Neuronal stem cell (in vitro differentiated cells): ENCODE results near the gene HEXD.

Experiments used
- DNase-seq: peaks from one replicate; pipeline ENCODE4 v3.0.0-alpha.2; 2013; ENCODE audit warnings: low spot score
- H2AFZ ChIP-seq: one replicate; pipeline ENCODE4 v1.6.1; 2013; ENCODE audit warnings: mild to moderate bottlenecking, low read length, inconsistent platforms
- H2AK5ac ChIP-seq: 2 replicates; pipeline ENCODE4 v1.6.1; 2013; ENCODE audit warnings: low read depth, mild to moderate bottlenecking, inconsistent platforms, low read length, moderate library complexity, mixed read lengths
- H2BK120ac ChIP-seq: 2 replicates; pipeline ENCODE4 v1.6.1; 2013; ENCODE audit warnings: low read depth, mild to moderate bottlenecking, inconsistent platforms, low read length, moderate library complexity, mixed read lengths
- H2BK12ac ChIP-seq: one replicate; pipeline ENCODE4 v1.6.1; 2013; ENCODE audit warnings: low read length, inconsistent platforms
- H2BK15ac ChIP-seq: 2 replicates; pipeline ENCODE4 v1.6.1; 2013; ENCODE audit warnings: mild to moderate bottlenecking, low read length, inconsistent platforms, mixed read lengths
- H2BK5ac ChIP-seq: one replicate; pipeline ENCODE4 v1.6.1; 2013; ENCODE audit warnings: inconsistent platforms, mild to moderate bottlenecking, low read length, moderate library complexity
- H3K14ac ChIP-seq: one replicate; pipeline ENCODE4 v1.6.1; 2013; ENCODE audit warnings: low read length, inconsistent platforms
- H3K18ac ChIP-seq: 2 replicates; pipeline ENCODE4 v1.6.1; 2013; ENCODE audit warnings: low read length, inconsistent platforms
- H3K23ac ChIP-seq: 2 replicates; pipeline ENCODE4 v1.6.1; 2013; ENCODE audit warnings: low read depth, mild to moderate bottlenecking, mixed read lengths, low read length, inconsistent platforms; ENCODE audit not compliant: poor library complexity
- H3K27ac ChIP-seq: replicated peaks from 3 replicates; pipeline ENCODE4 v1.5.1; 2013; ENCODE audit warnings: low read length, inconsistent platforms
- H3K27me3 ChIP-seq, 3 experiments: 2 replicates each; pipeline ENCODE4 v1.6.1; 2013; ENCODE audit warnings: low read length in 3 of 3, mild to moderate bottlenecking in 2 of 3, inconsistent platforms in 1 of 3, low read depth in 1 of 3, mixed read lengths in 1 of 3, moderate library complexity in 1 of 3; ENCODE audit not compliant: control insufficient read depth in 3 of 3, insufficient read depth in 3 of 3
- H3K36me3 ChIP-seq, 2 donors: replicated peaks in 1 of 2; 2 replicates each; pipeline ENCODE4 v1.6.1; 2013; ENCODE audit warnings: low read length in 2 of 2; ENCODE audit not compliant: control insufficient read depth in 2 of 2, insufficient read depth in 2 of 2
- H3K4ac ChIP-seq: 2 replicates; pipeline ENCODE4 v1.6.1; 2013; ENCODE audit warnings: inconsistent platforms, mild to moderate bottlenecking, low read length, moderate library complexity
- H3K4me1 ChIP-seq, 2 donors: 1 replicate in 1 of 2; 2 replicates in 1 of 2; pipeline ENCODE4 v1.6.1; 2013; ENCODE audit warnings: low read length in 2 of 2, low read depth in 1 of 2; ENCODE audit not compliant: control insufficient read depth in 2 of 2, insufficient read depth in 1 of 2
- H3K4me2 ChIP-seq: one replicate; pipeline ENCODE4 v1.6.1; 2013; ENCODE audit warnings: mild to moderate bottlenecking, low read length, inconsistent platforms; ENCODE audit not compliant: insufficient read depth, poor library complexity, severe bottlenecking
- H3K4me3 ChIP-seq, 2 donors: 2 replicates each; pipeline ENCODE4 v1.5.1; 2013; ENCODE audit warnings: low read length in 2 of 2, mild to moderate bottlenecking in 2 of 2, inconsistent platforms in 1 of 2, moderate library complexity in 1 of 2
- H3K79me1 ChIP-seq: one replicate; pipeline ENCODE4 v1.6.1; 2013; ENCODE audit warnings: low read depth, mild to moderate bottlenecking, inconsistent platforms, low read length, moderate library complexity
- H3K9ac ChIP-seq: one replicate; pipeline ENCODE4 v1.6.1; 2013; ENCODE audit warnings: mild to moderate bottlenecking, low read depth, low read length, inconsistent platforms; ENCODE audit not compliant: poor library complexity
- H3K9me3 ChIP-seq, 2 donors: replicated peaks in 1 of 2; 2 replicates each; pipeline versions ENCODE3 to v1.6.1; 2013; ENCODE audit warnings: low read length in 2 of 2, mild to moderate bottlenecking in 2 of 2, inconsistent platforms in 1 of 2, low read depth in 1 of 2, mixed read lengths in 1 of 2, moderate library complexity in 1 of 2; ENCODE audit not compliant: control insufficient read depth in 2 of 2, insufficient read depth in 1 of 2
- H4K8ac ChIP-seq: one replicate; pipeline ENCODE4 v1.6.1; 2013; ENCODE audit warnings: low read depth, mild to moderate bottlenecking, inconsistent platforms, low read length, moderate library complexity
- H4K91ac ChIP-seq: one replicate; pipeline ENCODE4 v1.6.1; 2013; ENCODE audit warnings: low read length, low read depth, mild to moderate bottlenecking, inconsistent platforms; ENCODE audit not compliant: poor library complexity
- WGBS, 2 donors: extraction: QIAGEN DNeasy Blood & Tissue Kit; methylation state at CpG; one replicate each; pipeline ENCODE4 v1.1.7; 2013; ENCODE audit warnings: missing lambda C conversion rate in 2 of 2, mixed read lengths in 1 of 2; ENCODE audit not compliant: insufficient read length in 2 of 2, insufficient replicate concordance in 1 of 2; ENCODE audit errors: extremely low coverage in 2 of 2; 5-methylcytosine and 5-hydroxymethylcytosine counted together

The HEXD gene

GRCh38 chr17:82438401-82439193 is 20.4 kb downstream of the HEXD start:
- no CpG with 5 or more reads among the region's 26 CpGs for WGBS, 2 donors

GRCh38 chr17:82439194-82439828 is 21.2 kb downstream of the HEXD start:
- no peak overlapping the region for H3K4me3 ChIP-seq
- H2BK12ac ChIP-seq: no peak overlapping the region
- H3K27me3 ChIP-seq: no peaks in the 10 kb centered on the region
- no peak overlapping the region for H2BK120ac ChIP-seq
- DNase-seq: no peak
- H3K9ac ChIP-seq: peak overlapping the region; percentile 81
- no peak overlapping the region for H4K91ac ChIP-seq
- H3K14ac ChIP-seq: no peak overlapping the region
- H3K79me1 ChIP-seq: peaks cover 6% of the 10 kb centered on the region
- no peak overlapping the region for H4K8ac ChIP-seq
- WGBS, 2 donors: no CpG with 5 or more reads among the region's 29 CpGs
- no peak overlapping the region for H3K4me2 ChIP-seq
- H2BK15ac ChIP-seq: no peak overlapping the region
- H2AFZ ChIP-seq: no peak overlapping the region
- peak overlapping the region; percentile 46 for H2AK5ac ChIP-seq
- H3K9me3 ChIP-seq: peaks cover 0 to 2% of the 10 kb centered on the region in 2 donors
- no peak overlapping the region for H3K4ac ChIP-seq
- peaks cover 19 to 25% of the 10 kb centered on the region in 2 donors for H3K36me3 ChIP-seq
- peaks cover 3 to 5% of the 10 kb centered on the region in 2 donors for H3K4me1 ChIP-seq
- no peak overlapping the region for H3K18ac ChIP-seq
- peak overlapping the region; percentile 55 for H3K23ac ChIP-seq
- peak overlapping the region; percentile 87 for H2BK5ac ChIP-seq
- H3K27ac ChIP-seq: no peak overlapping the region

More at GRCh38 chr17:82438401-82439193, 20.4 kb downstream of the HEXD start:
- Histone ChIP-seq H4K8ac (no peak overlapping the region), H2AK5ac (no peak overlapping the region), H3K4me1 (peaks cover 3 to 5% of the 10 kb centered on the region in 2 donors), H3K9me3 (peaks cover 0 to 2% of the 10 kb centered on the region in 2 donors), H2BK5ac (peak overlapping the region; percentile 66), H2BK12ac (no peak overlapping the region), H2BK15ac (no peak overlapping the region), H3K9ac (no peak overlapping the region), H3K36me3 (peaks cover 14 to 20% of the 10 kb centered on the region in 2 donors), H2BK120ac (no peak overlapping the region), H4K91ac (no peak overlapping the region), H3K27me3 (no peaks in the 10 kb centered on the region), H3K27ac (no peak overlapping the region), H3K4me3 (no peak overlapping the region), H3K14ac (peak overlapping the region; percentile 75), H3K18ac (no peak overlapping the region), H3K4ac (no peak overlapping the region), H3K23ac (no peak overlapping the region), H2AFZ (no peak overlapping the region), H3K79me1 (peaks cover 4% of the 10 kb centered on the region), H3K4me2 (no peak overlapping the region)
- no peak for DNase-seq

- H2BK5ac ChIP-seq: peak overlapping the region; percentile 87
- peak overlapping the region; percentile 81 for H3K9ac ChIP-seq
- peaks cover 0 to 2% of the 10 kb centered on the region in 2 donors for H3K9me3 ChIP-seq
- no peak overlapping the region for H3K4me3 ChIP-seq
- H4K8ac ChIP-seq: no peak overlapping the region
- no peak overlapping the region for H2BK12ac ChIP-seq
- H3K27me3 ChIP-seq: no peaks in the 10 kb centered on the region
- no peak overlapping the region for H4K91ac ChIP-seq
- H3K79me1 ChIP-seq: peaks cover 6% of the 10 kb centered on the region
- H3K23ac ChIP-seq: peak overlapping the region; percentile 55
- H3K27ac ChIP-seq: no peak overlapping the region
- no CpG with 5 or more reads among the region's 34 CpGs for WGBS, 2 donors
- peaks cover 22 to 31% of the 10 kb centered on the region in 2 donors for H3K36me3 ChIP-seq
- no peak overlapping the region for H3K18ac ChIP-seq
- peaks cover 3 to 5% of the 10 kb centered on the region in 2 donors for H3K4me1 ChIP-seq
- DNase-seq: no peak
- no peak overlapping the region for H3K4me2 ChIP-seq
- H2BK120ac ChIP-seq: no peak overlapping the region
- H3K4ac ChIP-seq: no peak overlapping the region
- no peak overlapping the region for H3K14ac ChIP-seq
- H2AFZ ChIP-seq: no peak overlapping the region
- H2AK5ac ChIP-seq: peak overlapping the region; percentile 46
- no peak overlapping the region for H2BK15ac ChIP-seq
Observed at GRCh38 chr17:82439829-82440365, 21.8 kb downstream of the HEXD start.

GRCh38 chr17:82440469-82440981 is 22.4 kb downstream of the HEXD start:
- peaks cover 0 to 2% of the 10 kb centered on the region in 2 donors for H3K4me1 ChIP-seq
- no peak overlapping the region for H3K9ac ChIP-seq
- no peak overlapping the region for H3K4me3 ChIP-seq
- H4K91ac ChIP-seq: no peak overlapping the region
- H3K36me3 ChIP-seq: peaks cover 22 to 38% of the 10 kb centered on the region in 2 donors
- H2BK5ac ChIP-seq: peak overlapping the region; percentile 68
- no peak overlapping the region for H3K4ac ChIP-seq
- no CpG with 5 or more reads among the region's 22 CpGs for WGBS, 2 donors
- H3K27me3 ChIP-seq: no peaks in the 10 kb centered on the region
- no peak overlapping the region for H3K14ac ChIP-seq
- no peak overlapping the region for H3K4me2 ChIP-seq
- H3K18ac ChIP-seq: peak overlapping the region; percentile 42
- no peak overlapping the region for H2BK12ac ChIP-seq
- no peak overlapping the region for H2BK15ac ChIP-seq
- peak overlapping the region; percentile 43 for H4K8ac ChIP-seq
- H3K9me3 ChIP-seq: peaks cover 0 to 2% of the 10 kb centered on the region in 2 donors
- no peak overlapping the region for H3K27ac ChIP-seq
- no peak overlapping the region for H2AK5ac ChIP-seq
- DNase-seq: no peak
- no peak overlapping the region for H2AFZ ChIP-seq
- H3K23ac ChIP-seq: peak overlapping the region; percentile 57
- H3K79me1 ChIP-seq: peaks cover 8% of the 10 kb centered on the region
- no peak overlapping the region for H2BK120ac ChIP-seq
